Activated T-helper 9 cell treated with anti-CD3 and anti-CD28 coated beads, Interleukin-2, amount 50 U/mL, for 16 hours (primary cell): ENCODE results near the gene DRD1.
"Not testable (repeated sequence)": the region's sequence is repeated elsewhere in the genome, so short reads cannot be mapped to it uniquely, and the experiment has no call there.

Source experiments
- DNase-seq: peaks from one replicate; pipeline ENCODE4 v3.0.0-alpha.2; 2020; ENCODE audit warnings: low read depth

Gene DRD1

DNA sequence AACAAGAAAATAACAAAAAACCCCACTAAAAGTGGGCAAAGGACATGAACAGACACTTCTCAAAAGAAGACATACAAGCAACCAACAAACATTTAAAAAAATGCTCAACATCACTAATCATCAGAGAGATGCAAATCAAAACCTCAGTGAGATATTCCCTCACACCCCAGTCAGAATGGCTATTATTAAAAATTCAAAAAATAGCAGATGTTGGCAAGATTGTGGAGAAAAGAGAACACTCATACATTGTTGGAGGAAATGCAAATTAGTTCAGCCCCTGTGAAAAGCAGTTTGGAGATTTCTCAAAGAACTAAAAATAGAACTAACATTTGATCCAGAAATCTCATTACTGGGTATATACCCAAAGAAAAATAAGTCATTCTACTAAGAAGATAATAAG is 19.4 kb downstream of the DRD1 start:
- DNase-seq = not testable (repeated sequence)

DNA sequence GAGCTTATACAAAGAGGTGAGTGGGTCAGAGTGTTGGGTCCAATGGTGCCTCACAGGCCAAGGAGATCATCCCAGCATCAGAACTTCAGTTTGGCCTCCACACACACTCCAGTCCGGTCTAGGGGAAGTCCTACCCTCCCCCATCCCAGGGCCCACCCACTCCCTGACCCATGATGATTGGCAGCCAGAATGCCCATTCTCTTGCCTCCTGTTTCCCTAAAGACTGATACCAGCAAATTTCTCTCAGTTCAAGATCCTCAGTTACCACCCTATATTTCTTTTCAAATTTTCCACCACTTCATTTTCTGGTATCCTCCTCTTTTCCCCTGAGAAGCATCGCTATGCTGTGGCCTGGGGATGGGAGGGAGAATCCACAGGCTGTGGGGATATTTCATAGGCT is 21.9 kb downstream of the DRD1 start:
- DNase-seq = no peak

DNA sequence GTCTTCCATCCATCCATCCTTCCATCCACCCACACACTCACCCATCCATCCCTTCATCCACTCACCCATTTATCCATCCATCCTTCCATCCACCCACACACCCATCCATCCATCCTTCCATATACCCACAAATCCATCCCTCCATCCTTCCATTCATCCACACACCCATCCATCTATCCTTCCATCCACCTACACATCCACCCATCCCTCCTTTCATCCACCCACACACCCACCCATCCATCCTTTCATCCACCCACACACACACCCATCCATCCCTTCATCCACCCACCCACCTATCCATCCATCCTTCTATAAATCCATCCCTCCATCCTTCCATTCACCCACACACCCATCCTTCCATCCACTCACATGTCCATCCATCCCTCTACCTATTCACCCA is 23.6 kb downstream of the DRD1 start:
- DNase-seq = no peak

DNA sequence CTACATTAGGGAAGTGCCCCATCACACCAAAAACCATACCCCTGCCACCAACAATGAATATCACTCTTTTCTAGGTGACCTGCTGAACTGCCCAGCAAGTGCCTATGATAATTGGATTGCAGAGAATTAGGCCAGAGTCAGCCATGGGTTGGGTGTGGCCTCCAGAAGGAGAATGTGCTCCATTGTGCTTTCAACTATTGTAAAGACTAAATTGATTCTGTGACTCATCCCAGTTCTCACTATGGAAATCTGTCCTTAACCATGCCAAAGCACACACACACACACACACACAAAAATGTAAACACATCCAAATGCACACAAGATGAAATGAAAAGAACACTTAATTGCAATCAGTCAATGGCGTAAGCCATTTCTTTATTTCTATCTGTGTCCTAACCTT is 25.7 kb downstream of the DRD1 start:
- no peak for DNase-seq

DNA sequence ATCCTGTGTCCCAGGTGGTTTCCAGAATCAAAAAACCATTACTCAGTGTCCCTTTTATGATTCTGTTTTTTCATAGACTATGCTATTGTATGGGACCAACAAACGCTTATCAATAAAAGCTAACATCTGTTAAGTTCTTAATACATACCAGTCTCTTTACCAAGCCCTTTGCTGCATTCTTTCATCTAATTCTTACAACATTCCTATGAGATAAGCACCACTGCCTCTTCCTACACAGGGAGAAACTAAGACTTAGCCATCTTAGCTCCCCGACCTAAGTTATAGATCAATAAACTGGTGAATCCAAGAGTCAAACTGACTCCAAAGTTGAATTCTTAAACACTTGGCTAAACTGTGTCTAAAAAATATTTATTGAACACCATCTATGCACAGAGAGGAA is 26.6 kb downstream of the DRD1 start:
- DNase-seq = no peak

DNA sequence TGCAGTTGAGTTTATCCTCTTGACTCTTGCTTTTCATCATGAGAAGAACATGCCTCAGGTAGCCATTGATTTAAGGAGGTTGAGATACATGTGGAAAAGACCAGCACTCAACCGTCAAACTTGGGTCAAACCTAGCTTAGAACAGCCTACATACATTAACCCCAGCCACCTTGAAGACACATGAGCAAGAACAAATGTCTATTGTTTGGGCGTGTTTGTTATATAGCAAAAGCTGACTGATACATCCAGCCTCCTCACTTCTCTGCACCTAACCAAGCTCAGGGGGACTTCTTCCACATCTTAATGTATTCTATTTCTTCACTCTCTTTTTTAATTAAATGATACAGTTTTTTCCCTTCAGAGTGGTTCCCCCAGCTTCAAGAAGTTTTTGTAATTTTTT is 28.7 kb downstream of the DRD1 start:
- no peak for DNase-seq

DNA sequence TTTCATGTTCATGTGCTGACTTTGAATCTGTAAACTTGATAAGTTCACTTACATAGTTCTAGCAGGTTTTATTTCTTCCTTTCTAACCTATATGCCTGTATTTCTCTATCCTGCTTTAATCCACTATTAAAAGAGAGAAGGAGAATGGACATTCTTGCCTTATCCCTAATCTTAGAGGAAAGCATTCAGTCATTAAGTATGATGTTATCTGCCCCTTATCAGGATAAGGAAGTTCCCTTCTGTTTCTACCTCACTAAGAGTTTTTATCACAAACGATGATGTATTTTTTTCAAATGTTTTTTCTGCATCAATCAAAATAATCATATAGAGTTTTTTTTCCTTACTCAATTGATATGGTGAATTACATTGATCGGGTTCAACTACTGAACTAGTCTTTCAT is 33.1 kb downstream of the DRD1 start:
- DNase-seq = no peak

DNA sequence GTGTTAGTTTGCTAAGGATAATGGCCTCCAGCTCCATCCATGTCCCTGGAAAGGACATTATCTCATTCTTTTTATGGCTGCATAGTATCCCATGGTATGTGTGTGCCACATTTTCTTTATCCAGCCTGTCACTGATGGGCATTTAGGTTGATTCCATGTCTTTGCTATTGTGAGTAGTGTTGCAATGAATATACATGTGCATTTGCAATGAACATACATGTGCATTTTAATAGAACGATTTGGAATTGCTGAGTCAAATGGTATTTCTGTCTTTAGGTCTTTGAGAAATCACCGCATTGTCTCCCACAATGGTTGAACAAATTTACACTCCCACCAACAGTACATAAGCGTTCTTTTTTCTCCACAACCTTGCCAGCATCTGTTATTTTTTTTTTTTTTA is 37.7 kb downstream of the DRD1 start:
- DNase-seq = no peak

DNA sequence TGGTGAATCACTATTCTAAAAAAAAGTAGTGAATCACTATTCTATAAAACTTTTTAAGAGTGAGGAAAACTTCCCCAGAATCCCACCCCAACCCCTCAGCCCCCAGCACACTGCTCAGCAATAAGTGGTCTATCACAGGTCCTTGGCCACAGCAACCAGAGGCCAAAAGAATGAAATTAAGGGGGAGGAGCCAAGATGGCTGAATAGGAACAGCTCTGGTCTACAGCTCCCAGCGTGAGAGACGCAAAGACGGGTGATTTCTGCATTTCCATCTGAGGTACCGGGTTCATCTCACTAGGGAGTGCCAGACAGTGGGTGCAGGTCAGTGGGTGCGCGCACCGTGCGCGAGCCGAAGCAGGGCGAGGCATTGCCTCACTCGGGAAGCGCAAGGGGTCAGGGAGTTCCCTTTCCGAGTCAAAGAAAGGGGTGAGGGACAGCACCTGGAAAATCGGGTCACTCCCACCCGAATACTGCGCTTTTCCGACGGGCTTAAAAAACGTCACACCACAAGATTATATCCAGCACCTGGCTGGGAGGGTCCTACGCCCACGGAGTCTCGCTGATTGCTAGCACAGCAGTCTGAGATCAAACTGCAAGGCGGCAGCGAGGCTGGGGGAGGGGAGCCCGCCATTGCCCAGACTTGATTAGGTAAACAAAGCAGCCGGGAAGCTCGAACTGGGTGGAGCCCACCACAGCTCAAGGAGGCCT is 46.2 kb downstream of the DRD1 start:
- DNase-seq = not testable (repeated sequence)

DNA sequence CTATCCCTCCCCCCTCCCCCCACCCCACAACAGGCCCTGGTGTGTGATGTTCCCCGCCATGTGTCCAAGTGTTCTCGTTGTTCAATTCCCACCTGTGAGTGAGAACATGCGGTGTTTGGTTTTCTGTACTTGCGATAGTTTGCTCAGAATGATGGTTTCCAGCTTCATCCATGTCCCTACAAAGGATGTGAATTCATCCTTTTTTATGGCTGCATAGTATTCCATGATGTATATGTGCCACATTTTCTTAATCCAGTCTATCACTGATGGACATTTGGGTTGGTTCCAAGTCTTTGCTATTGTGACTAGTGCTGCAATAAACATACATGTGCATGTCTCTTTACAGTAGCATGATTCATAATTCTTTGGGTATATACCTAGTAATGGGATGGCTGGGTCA is 48.6 kb downstream of the DRD1 start:
- not testable (repeated sequence) for DNase-seq

DNA sequence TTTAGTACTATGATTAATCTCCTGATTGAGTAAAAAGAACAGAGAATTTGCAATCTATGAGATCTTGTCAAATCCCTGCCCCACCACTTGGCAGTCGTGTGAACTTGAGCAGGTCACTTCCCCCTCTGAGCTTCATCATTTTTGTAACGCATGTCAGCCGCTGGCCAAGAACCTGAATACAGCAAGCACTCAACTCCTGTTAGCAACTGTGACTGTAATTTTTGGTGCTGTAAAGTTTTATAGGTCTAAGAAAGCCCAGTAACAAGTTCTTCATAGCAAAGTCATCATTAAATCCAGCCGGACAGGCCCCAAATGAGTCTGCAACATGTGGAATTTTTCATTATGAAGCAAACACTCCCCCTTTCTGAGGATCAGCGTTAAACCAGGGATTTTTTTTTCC is 49.4 kb downstream of the DRD1 start:
- DNase-seq = no peak

DNA sequence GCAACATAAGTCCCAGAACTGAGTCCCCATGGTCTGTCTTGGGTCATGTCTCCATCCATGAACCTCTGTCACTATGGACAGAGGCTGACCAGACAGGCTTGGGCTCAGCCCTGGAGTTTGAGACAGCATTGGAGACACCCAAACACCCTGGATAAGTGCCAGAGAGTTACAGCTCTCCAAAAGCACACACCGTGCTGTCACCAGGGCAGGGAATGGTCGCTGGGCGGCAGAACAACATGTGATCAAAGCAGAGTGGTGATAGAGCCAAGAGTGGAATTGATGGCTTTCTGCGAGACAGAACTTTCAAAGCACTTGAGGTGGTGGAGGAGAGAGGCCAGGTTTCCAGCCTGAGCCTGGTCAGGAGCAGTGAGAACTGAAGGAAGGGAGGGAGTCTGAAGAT is 50.1 kb downstream of the DRD1 start:
- DNase-seq = no peak

DNA sequence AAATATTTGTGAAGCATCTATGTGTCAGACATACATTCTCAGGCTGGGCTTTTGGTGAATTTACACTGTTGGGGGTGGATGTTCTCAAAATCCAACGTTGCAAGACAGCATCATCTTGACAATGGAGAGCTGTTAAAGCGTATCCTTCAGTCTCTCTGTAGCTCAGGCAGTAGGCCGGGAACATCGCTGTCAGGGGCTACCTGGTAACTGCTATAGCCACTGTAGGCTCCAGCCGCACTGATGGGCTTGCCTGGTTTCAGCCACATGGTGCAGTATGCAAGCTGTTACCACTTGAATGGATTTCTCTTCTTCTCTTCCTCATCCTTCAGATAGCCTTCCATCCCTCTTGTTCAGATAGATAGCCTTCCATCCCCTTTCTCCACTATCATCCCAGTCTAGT is 51.7 kb downstream of the DRD1 start:
- DNase-seq = no peak

DNA sequence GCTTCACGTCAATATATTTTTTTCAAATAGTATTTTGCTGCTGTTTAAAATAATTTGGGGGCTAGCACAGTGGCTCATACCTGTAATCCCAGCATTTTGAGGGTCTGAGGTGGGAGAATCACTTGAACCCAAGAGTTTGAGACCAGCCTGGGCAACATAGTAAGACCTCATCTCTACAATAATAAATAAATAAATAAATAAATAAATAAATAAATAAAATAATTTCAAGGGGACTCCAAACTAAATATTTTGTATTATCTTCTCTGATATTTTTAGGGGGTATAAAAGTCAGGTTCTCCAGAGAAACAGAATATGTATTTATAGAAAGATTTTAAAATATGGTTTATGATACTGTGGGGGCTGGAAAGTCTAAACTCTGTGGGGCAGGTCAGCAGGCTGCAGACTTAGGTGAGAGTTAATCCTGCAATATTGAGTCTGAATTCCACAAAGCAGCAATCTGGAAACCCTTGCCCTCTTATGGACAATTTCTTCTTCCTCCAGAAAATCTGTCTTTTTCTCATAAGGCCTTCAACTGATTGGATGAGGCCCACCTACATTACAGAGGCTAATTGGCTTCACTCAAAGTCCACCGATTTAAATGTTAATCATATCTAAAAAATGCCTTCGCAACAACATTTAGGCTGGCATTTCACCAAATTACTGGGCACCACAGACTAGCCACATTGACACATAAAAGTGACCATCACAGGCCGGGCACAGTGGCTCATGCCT is 53.5 kb downstream of the DRD1 start:
- DNase-seq = no peak
